GM21515 (cell line): ENCODE measurements around the gene CFAP73.

Experiments used
- ATAC-seq: cut with Tn5 transposase; IDR thresholded peaks from one replicate; pipeline ENCODE4 v1.9.1; 2021; ENCODE audit not compliant: unreplicated experiment

Gene CFAP73

DNA sequence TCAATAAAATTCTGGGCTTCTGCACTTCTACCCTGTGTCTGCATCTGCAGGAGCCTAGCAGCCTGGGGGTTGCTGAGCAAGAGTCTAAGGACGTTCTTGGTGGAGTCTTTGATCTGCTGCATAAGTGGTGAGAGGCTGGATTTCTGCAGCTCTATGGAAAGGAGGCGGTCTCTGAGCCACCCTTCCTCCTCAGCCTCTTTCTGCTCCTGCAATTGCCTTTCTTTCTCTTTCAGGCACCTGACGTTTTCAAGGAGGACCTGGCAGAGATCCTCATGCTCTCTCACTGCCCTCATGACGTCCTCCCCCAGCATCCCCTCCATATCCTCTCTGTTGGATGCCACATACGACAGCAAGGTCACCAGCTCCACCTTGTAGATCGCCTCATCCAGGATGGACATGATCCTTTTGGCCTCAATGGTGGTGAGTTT lies 58.1 kb downstream of the CFAP73 start:
- peak; percentile 5 for ATAC-seq

DNA sequence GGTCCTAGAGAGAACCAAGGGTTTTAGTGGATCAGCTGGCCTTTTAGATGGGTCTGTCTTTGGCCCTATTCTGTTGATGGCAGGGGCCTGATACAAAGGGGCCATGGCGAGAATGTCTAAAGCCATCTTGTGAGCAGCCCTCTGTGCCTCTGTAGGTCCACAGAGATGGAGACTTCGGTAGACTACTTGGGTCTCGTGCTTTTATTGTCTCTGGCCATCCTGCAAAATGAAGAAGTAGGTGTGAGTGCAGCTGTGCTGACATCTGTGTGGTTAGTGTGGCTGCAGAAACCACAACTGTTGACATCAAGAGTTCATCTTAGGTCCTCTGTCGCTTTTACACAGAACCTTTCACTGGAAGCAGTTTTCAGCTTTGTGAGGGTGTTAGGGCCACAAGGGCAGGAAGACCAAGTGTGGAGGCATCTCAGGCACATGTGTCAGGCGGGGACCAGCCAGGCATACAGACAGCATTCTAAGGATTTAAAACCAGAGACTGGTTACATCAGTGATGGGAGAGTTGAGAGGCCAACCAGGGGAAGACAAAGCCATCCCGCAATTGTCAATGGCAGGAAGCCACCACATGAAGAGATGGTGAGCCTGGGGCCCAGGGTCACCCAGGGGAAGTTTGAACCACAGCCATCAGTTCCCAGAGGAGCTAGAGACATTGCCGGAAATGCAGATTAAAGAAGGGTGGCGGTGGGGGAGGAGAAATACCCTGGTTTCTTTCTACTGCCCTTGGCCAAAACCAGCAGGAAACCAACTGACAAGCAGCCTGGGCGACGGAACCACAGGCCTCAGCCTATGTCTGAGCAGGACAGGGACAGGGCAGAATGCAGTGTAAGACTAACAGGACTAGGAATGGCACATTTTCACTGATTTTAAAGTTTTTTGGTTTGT lies 58.8 kb downstream of the CFAP73 start:
- ATAC-seq = peak; percentile 83
